GM19240 (cell line): ENCODE results near the gene NIPBL.
"Not testable (repeated sequence)": the region's sequence is repeated elsewhere in the genome, so short reads cannot be mapped to it uniquely, and the experiment has no call there.

Source experiments
- DNase-seq: peaks from one replicate; pipeline ENCODE4 v3.0.0; 2011; ENCODE audit warnings: low spot score; ENCODE audit not compliant: insufficient read length

NIPBL gene

GRCh38 chr5:37028910-37029309, 152.3 kb downstream of the NIPBL start:
- no peak for DNase-seq

DNA sequence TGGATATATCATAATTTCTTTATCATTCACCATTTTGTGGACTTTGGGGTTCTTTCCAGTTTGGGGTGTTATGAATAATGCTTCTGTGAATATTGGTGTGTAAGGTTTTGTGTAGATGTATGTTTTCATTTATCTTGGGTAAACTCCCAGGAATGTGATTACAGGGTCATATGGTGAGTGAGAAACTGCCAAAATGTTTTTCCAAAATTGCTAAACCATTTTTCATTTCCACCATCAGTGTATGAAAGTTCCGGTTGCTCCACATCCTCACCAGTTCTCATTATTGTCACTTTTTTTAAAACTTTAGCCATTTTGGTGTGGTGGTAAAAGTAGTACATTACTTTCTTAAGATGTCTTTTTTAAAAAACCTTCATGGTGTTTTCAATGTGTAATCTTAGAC, 152.9 kb downstream of the NIPBL start:
- DNase-seq: no peak

- no peak for DNase-seq
Measured at GRCh38 chr5:37034955-37035354, 158.4 kb downstream of the NIPBL start.

DNA sequence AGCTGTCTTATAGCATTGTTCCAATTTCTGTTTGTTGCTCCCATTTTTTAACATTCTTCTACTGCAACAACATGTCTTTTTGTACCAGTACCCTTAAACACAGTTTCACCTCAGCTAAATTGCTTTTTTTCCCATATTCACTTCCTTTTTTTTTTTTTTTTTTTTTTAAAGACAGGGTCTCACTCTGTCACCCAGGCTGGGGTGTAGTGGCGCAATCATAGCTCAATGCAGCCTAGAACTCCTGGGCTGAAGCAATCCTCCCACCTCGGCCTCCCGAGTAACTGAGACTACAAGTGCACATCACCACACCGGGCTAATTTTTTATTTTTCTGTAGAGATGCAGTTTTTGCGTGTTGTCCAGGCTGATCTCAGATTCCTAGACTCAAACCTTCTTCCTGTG, 161.3 kb downstream of the NIPBL start:
- no peak for DNase-seq

GRCh38 chr5:37039824-37040223, 163.3 kb downstream of the NIPBL start:
- DNase-seq: no peak

DNA sequence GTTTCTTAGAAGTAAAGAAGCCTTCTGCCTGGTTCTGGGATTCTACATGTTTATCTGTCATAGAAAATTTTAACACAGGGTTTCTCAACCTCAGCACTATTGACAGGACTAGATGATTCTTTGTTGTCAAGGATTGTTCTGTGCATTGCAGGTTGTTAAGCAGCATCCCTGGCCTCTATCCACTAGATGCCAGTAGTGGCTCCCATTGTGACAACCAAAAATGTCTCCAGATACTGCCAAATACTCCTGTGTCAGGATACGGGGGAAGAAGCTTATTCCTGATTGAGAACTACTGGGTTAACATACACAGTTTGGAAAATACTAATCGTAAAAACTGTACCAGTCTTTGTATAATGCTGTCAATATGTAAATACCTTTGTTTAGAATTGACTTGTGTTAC, 167.1 kb downstream of the NIPBL start:
- DNase-seq: no peak

DNA sequence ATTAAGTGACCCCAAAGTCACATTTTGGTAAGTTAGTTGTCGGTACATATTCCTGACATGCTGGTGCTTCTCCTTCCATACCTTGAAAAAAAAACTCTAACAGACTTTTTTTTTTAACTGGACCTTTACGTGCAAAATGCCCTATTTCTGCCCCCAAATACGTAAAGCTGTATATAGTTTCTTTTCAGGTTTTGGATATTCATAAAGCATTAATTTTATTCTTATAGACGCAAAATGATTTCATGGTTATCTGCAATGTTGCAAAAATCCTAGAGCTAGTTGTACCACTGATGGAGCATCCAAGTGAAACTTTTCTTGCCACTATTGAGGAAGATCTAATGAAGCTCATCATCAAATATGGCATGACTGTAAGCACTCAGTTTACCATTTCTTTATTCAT, 167.6 kb downstream of the NIPBL start:
- DNase-seq: no peak

DNA sequence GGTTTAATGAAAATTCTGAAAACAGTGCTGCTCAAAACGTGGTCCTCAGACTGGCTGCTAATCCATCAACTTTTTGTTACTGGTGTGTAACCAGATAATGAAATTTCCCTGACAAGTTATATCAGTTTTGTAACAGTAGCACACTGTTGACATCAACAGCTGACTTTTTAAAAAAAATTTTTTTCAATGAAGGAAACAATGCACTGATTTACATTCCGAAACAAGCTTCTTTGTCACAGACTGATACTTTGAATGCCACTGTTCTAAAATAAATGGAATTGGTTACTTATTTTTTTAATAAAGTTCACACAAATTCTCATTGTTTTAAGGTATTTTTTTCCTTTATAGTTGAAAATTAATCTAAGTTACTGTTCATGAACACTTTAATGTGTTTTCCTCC, 169.1 kb downstream of the NIPBL start:
- DNase-seq: no peak

GRCh38 chr5:37047947-37048346, 171.4 kb downstream of the NIPBL start:
- DNase-seq: no peak

DNA sequence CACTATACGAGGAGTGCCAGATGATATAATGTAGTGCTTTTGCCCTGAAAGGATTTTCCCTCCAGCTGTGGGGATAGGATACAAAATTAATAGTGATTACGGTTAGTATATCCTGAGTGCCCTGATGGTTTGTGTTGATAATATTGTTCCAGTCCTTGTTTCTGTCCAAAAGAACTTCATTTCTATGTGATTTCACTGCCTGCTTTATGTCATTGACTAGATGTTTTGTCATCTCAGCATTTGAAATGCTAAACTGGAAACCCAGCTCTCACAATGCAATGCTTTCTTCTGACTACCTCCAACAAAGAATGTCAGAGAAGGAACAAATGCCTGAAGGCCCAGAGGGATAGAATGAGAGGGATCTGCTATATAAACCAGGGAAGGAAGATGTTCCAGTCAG, 177.8 kb downstream of the NIPBL start:
- DNase-seq: no peak

DNA sequence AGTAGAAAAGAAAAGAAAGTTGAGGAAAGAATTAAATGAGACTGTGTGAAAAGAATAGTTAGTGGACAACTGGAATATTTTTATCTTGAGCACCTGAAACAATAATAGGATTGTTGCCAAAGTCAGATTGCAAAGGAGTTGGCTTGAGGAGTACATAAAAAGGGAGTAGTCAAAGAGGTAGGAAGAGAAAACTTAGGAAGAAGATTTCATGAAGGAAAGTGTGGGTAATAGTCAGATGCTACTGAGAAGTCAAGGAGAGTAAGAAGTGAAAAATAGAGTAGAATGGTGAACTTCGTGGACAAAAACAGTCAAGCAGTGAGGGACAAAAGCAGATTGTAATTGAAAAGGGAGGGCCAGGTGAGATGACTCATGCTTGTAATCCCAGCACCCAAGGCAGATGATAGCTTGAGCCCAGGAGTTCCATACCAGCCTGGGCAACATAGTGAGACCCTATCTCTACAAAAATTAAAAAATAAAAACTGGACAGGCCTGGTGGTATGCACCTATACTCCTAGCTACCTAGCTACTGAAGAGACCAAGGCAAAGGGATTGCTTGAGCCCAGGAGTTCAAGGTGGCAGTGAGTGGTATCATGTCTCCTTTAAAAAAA, 178.9 kb downstream of the NIPBL start:
- DNase-seq: no peak

DNA sequence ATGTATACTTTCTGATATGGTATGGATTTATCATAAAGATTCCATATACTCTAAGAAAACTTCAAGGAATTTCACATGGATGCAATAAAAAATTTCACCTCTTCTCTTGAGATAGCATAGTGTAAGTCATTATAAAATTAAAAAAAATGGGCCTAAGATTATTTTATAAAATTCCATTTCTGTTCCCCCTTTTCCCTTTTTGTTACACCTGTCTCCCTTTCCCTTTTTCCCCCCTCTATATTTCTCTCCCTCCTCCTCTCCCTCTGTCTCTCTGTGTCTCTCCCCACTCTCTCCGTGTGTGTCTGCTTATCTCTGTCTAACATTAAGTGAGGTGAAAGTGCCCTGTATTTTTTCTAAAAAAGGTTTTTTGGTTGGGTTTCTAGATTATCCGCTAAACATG, 180.2 kb downstream of the NIPBL start:
- DNase-seq: no peak

- DNase-seq: no peak
Measured at GRCh38 chr5:37060030-37060429, 183.5 kb downstream of the NIPBL start.

- no peak for DNase-seq
Measured at GRCh38 chr5:37063739-37064138, 187.2 kb downstream of the NIPBL start.

- DNase-seq: no peak
Measured at GRCh38 chr5:37064442-37064841, 187.9 kb downstream of the NIPBL start.

DNA sequence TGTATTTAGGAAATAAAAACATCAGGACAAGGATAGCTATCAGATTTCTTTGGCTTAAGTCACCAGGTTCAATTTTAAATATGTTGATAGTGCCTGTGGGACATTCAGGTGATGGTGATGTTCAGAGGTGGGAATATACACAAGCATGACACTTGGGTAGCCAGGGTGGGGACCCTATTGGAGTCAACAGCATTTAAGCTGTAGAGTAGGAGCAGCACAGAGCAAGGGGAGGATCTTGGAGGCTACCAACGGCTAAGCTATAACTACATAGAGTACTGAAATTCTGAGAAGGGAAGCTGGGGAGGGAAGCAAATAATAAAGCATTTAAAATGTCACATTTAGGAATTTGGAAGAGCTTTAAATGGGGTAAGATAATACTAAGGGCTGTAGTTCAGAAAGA, 194.9 kb downstream of the NIPBL start:
- DNase-seq: no peak

DNA sequence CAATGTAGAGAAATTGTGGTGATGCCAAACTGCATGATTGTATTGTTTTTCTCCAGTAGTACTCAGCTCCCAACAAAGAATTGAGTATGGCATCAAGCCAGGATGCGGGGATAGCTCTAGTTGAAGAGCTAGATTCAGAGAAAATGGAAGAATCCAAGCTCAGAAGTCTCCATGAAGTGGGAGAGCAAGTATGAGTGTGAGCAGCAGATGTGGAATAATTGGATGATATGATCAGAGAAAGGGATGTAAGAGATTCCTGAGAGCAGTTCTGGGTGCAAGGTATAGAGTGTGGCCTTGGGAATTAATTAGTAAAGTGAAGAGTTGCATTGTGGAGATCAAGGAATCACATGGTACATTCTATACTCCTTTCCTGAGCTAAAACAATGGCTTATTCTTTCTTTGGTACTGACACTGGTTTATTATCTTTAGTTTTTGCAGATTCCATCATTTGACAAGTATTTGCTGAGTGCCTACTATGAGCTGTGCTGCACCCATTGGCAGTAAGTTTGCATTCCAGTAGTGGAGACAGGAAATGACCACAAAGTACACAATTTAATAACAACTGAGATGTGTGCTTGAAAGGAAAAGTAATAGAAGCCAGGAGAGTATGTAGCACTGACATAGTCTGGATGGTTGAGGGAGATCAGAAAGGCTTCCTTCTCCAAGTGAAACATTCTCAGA, 195.5 kb downstream of the NIPBL start:
- no peak for DNase-seq

DNA sequence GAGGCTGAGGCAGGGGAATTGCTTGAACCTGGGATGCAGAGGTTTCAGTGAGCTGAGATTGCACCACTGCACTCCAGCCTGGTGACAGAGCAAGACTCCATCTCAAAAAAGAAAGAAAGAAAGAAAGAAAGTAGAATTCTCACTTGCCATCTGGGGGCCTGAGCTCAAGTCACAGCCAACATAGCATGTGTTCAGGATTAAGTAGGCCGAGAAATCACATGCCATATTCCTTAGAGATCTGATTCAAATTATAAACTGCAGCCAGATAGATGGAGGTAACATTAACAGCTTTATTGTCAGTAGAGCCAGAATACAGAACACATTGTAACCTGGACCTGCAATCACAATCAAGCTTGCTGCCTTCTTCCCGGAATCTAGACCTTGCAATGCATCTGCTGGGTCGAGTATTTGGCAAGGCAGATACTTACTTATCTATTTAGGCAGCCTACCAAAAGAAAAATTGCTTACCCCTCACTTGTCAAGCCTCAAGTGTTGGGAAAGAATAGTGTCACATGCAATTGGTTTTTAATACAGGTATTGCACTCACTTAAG, 198.9 kb downstream of the NIPBL start:
- no peak for DNase-seq

DNA sequence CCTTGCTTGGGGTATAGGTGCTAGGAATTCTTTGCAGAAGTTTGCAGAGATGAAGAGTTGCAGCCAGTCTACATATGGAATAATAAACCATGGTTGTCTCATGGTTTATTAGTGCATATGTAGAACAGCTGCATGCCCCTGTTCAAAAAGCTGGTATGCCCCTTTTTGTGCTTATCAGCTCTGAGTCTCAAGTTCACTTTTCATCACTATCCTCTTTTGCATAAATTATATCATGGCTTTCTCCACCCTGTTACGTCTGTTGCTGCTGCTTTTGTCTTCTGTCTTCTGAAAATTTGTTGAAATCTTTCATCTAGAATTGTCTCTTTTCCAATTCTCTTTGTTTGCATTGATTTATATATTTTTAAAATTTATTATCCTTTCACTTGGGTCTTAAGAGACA, 200.6 kb downstream of the NIPBL start:
- DNase-seq: no peak

GRCh38 chr5:37080697-37081096, 204.1 kb downstream of the NIPBL start:
- DNase-seq: no peak

DNA sequence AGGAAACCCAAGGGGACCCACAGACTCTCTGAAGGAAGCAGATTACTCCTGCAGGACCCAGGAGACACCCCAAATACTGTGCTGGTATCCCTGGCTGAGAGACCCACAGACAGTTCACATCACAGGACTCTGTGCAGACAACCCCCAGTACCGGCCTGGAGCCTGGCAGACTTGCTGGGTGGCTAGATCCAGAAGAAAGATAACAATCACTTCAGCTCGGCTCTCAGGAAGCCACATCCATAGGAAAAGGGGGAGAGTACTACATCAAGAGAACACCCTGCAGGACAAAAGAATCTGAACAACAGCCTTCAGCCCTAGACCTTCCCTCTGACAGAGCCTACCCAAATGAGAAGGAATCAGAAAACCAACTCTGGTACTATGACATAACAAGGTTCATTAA, 206.4 kb downstream of the NIPBL start:
- DNase-seq: not testable (repeated sequence)

DNA sequence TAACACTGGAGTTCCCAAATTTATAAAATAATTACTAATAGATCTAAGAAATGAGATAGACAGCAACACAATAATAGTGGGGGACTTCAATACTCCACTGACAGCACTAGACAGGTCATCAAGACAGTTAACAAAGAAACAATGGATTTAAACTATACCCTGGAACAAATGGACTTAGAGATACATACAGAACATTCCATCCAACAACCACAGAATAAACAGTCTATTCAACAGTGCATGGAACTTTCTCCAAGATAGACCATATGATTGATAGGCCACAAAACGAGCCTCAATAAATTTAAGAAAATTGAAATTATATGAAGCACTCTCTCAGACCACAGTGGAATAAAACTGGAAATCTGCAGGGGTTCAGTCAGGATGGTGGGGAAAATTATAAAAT, 209.5 kb downstream of the NIPBL start:
- DNase-seq: not testable (repeated sequence)

DNA sequence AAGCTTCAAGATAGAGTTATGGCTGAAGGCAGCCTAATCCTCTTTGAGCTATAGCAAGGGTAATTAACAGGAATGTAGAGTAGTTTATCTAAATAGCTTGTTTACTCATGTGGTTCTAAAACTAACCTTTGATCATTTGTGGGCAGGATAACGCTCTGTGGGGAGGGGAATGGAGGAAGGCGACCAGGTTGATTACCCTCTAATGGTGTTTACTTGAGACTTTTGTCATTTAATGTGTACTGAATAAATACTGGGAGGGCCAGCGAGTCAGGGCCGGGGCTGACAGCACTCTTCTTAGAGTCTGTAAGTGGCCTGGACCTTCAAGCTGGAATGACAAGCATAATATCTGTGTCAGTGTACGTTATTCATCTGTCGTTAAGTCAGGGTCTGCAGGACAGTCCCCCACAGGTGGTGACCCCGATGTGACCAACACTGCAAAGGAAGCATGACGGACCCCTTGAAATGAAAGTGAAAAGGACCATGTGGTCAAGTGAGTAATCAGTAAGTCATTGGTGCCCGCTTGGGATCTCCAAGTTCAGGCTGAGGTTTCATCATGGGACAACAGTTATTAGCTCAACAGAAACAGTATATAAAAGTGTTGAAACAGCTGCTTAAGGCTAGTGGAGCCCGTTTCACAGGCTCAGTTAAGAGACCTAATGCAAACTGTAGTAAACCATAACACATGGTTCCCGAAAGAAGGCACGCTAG, 210.1 kb downstream of the NIPBL start:
- no peak for DNase-seq
